Measurements from ENCODE around the gene MLF2. TPM values are rescaled to one million over a fixed set of nuclear protein-coding genes. Genes with fewer than 3 reads are reported as not detected.
A peak's percentile ranks its signal among the peaks of the same experiment; 100 is the strongest.

The MLF2 gene
- total RNA-seq, 2 donors from 2014 or later, result 219 to 393 TPM

- H3K27me3 ChIP-seq (ENCODE audit: control insufficient read depth, insufficient read depth, low read length, poor library complexity, severe bottlenecking), result peaks cover 17% of the 10 kb centered on the region
- H3K27me3 Mint-ChIP-seq (ENCODE audit: insufficient read depth), result peaks cover 79% of the 10 kb centered on the region
- H3K27ac Mint-ChIP-seq, result no peak overlapping the region
- peaks cover 13% of the 10 kb centered on the region for H3K4me1 ChIP-seq (ENCODE audit: control insufficient read depth, insufficient read depth, low read length)
- 92 to 99% methylated on average over 9 to 15 of the region's 15 CpGs for whole genome bisulfite sequencing, 2 experiments (ENCODE audit: insufficient coverage in 1 of 2, insufficient read length in 1 of 2)
- TF ChIP-seq, protein P1, sequence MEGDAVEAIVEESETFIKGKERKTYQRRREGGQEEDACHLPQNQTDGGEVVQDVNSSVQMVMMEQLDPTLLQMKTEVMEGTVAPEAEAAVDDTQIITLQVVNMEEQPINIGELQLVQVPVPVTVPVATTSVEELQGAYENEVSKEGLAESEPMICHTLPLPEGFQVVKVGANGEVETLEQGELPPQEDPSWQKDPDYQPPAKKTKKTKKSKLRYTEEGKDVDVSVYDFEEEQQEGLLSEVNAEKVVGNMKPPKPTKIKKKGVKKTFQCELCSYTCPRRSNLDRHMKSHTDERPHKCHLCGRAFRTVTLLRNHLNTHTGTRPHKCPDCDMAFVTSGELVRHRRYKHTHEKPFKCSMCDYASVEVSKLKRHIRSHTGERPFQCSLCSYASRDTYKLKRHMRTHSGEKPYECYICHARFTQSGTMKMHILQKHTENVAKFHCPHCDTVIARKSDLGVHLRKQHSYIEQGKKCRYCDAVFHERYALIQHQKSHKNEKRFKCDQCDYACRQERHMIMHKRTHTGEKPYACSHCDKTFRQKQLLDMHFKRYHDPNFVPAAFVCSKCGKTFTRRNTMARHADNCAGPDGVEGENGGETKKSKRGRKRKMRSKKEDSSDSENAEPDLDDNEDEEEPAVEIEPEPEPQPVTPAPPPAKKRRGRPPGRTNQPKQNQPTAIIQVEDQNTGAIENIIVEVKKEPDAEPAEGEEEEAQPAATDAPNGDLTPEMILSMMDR (conservative IDR thresholded peaks at IDR 0.05), result no peak
- no peaks in the 10 kb centered on the region for H3K9me3 ChIP-seq (ENCODE audit: control insufficient read depth, low read length)
- no peaks in the 10 kb centered on the region for H3K9me3 Mint-ChIP-seq
- H3K4me3 Mint-ChIP-seq, result peak overlapping the region; percentile 20
- H3K27ac ChIP-seq (ENCODE audit: low read depth, low read length), result no peak overlapping the region
- peaks cover 28% of the 10 kb centered on the region for H3K36me3 ChIP-seq (ENCODE audit: control insufficient read depth, insufficient read depth, low read length)
- H3K36me3 Mint-ChIP-seq (ENCODE audit: low read depth), result peaks cover 49% of the 10 kb centered on the region
- no peak overlapping the region for H3K9ac ChIP-seq (ENCODE audit: extremely low read depth, low read length, poor library complexity, severe bottlenecking)
- H3K4me3 ChIP-seq (ENCODE audit: low read length), result no peak overlapping the region
- peaks cover 53% of the 10 kb centered on the region for H3K4me1 Mint-ChIP-seq
- no peak for DNase-seq
Observed at GRCh38 chr12:6774499-6775062, 21.6 kb upstream of the MLF2 start.

GRCh38 chr12:6773590-6774351 lies 20.8 kb upstream of the MLF2 start:
- peaks cover 78% of the 10 kb centered on the region for H3K27me3 Mint-ChIP-seq (ENCODE audit: insufficient read depth)
- peaks cover 54% of the 10 kb centered on the region for H3K4me1 Mint-ChIP-seq
- H3K36me3 Mint-ChIP-seq (ENCODE audit: low read depth), result peaks cover 54% of the 10 kb centered on the region
- WGBS, 2 experiments (ENCODE audit: insufficient coverage in 1 of 2, insufficient read length in 1 of 2), result 40 to 44% methylated on average over 23 to 59 of the region's 60 CpGs
- peaks cover 32% of the 10 kb centered on the region for H3K36me3 ChIP-seq (ENCODE audit: control insufficient read depth, insufficient read depth, low read length)
- DNase-seq, result peak; percentile 81
- peaks cover 15% of the 10 kb centered on the region for H3K4me1 ChIP-seq (ENCODE audit: control insufficient read depth, insufficient read depth, low read length)
- H3K27ac ChIP-seq (ENCODE audit: low read depth, low read length), result no peak overlapping the region
- no peaks in the 10 kb centered on the region for H3K9me3 ChIP-seq (ENCODE audit: control insufficient read depth, low read length)
- TF ChIP-seq, protein P1 (conservative IDR thresholded peaks at IDR 0.05), result no peak
- H3K4me3 Mint-ChIP-seq, result peak overlapping the region; percentile 45
- H3K27ac Mint-ChIP-seq, result no peak overlapping the region
- no peaks in the 10 kb centered on the region for H3K9me3 Mint-ChIP-seq
- no peak overlapping the region for H3K9ac ChIP-seq (ENCODE audit: extremely low read depth, low read length, poor library complexity, severe bottlenecking)
- H3K27me3 ChIP-seq (ENCODE audit: control insufficient read depth, insufficient read depth, low read length, poor library complexity, severe bottlenecking), result peaks cover 17% of the 10 kb centered on the region
- no peak overlapping the region for H3K4me3 ChIP-seq (ENCODE audit: low read length)

- no peak overlapping the region for H3K27ac Mint-ChIP-seq
- peaks cover 70% of the 10 kb centered on the region for H3K27me3 Mint-ChIP-seq (ENCODE audit: insufficient read depth)
- Histone ChIP-seq H3K27ac (ENCODE audit: low read depth, low read length) (no peak overlapping the region), H3K4me3 (ENCODE audit: low read length) (no peak overlapping the region), H3K4me1 (ENCODE audit: control insufficient read depth, insufficient read depth, low read length) (peaks cover 13% of the 10 kb centered on the region), H3K36me3 (ENCODE audit: control insufficient read depth, insufficient read depth, low read length) (peaks cover 32% of the 10 kb centered on the region), H3K9me3 (ENCODE audit: control insufficient read depth, low read length) (no peaks in the 10 kb centered on the region), H3K9ac (ENCODE audit: extremely low read depth, low read length, poor library complexity, severe bottlenecking) (no peak overlapping the region), H3K27me3 (ENCODE audit: control insufficient read depth, insufficient read depth, low read length, poor library complexity, severe bottlenecking) (peaks cover 17% of the 10 kb centered on the region)
- H3K9me3 Mint-ChIP-seq, result no peaks in the 10 kb centered on the region
- DNase-seq, result peak; percentile 73
- H3K4me3 Mint-ChIP-seq, result peak overlapping the region; percentile 45
- H3K4me1 Mint-ChIP-seq, result peaks cover 54% of the 10 kb centered on the region
- 64 to 75% methylated on average over 13 to 21 of the region's 21 CpGs for WGBS, 2 experiments (ENCODE audit: insufficient coverage in 1 of 2, insufficient read length in 1 of 2)
- TF ChIP-seq, protein P1 (conservative IDR thresholded peaks at IDR 0.05), result no peak
- H3K36me3 Mint-ChIP-seq (ENCODE audit: low read depth), result peaks cover 54% of the 10 kb centered on the region
Observed at GRCh38 chr12:6772726-6773589, 20.0 kb upstream of the MLF2 start.
